ENCODE results near the gene HOXC4.

Gene HOXC4

GRCh38 chr12:54029529-54030441 lies 23.9 kb upstream of the HOXC4 start:
- DNase-seq = no peak

- DNase-seq = no peak
Observed at GRCh38 chr12:54030442-54030801, 23.2 kb upstream of the HOXC4 start.

- DNase-seq = no peak
Observed at GRCh38 chr12:54030889-54031471, 22.7 kb upstream of the HOXC4 start.

GRCh38 chr12:54031480-54031879 lies 22.2 kb upstream of the HOXC4 start:
- no peak for DNase-seq

- DNase-seq = no peak
Observed at GRCh38 chr12:54032086-54032619, 21.5 kb upstream of the HOXC4 start.

GRCh38 chr12:54032627-54033100 lies 21.0 kb upstream of the HOXC4 start, which contains the start of gene HOXC5:
HOXC5 (plus strand) TSS chr12:54033050; CDS start chr12:54033123, 73 bp downstream.
- peak; percentile 31 for DNase-seq

- no peak for DNase-seq
Observed at GRCh38 chr12:54033106-54033979, 20.3 kb upstream of the HOXC4 start.

GRCh38 chr12:54033980-54034784 lies 19.5 kb upstream of the HOXC4 start:
- no peak for DNase-seq

GRCh38 chr12:54034785-54035310 lies 18.8 kb upstream of the HOXC4 start:
- DNase-seq = no peak

- DNase-seq = no peak
Observed at GRCh38 chr12:54035568-54036264, 17.9 kb upstream of the HOXC4 start.

GRCh38 chr12:54036620-54037359 lies 16.8 kb upstream of the HOXC4 start:
- no peak for DNase-seq

- DNase-seq = no peak
Observed at GRCh38 chr12:54037360-54038283, 16.0 kb upstream of the HOXC4 start.

GRCh38 chr12:54038284-54038870 lies 15.3 kb upstream of the HOXC4 start:
- DNase-seq = no peak

- peak; percentile 42 for DNase-seq
Observed at GRCh38 chr12:54038871-54039414, 14.7 kb upstream of the HOXC4 start.

GRCh38 chr12:54039417-54040147 lies 14.1 kb upstream of the HOXC4 start:
- no peak for DNase-seq

- no peak for DNase-seq
Observed at GRCh38 chr12:54040148-54040494, 13.5 kb upstream of the HOXC4 start.

GRCh38 chr12:54040648-54041047 lies 13.0 kb upstream of the HOXC4 start:
- DNase-seq = no peak

Measured in SHP77 treated with DMSO at 0.1 percent for 48 hours (cell line).